Measurements from ENCODE around the gene KHDRBS1. TPM values are rescaled to one million over a fixed set of nuclear protein-coding genes. Genes with fewer than 3 reads are reported as not detected.

KHDRBS1 gene
- total and polyA plus RNA-seq, 2 experiments from 2014 or later: 191 to 251 TPM

- TF ChIP-seq REST (IDR thresholded peaks at IDR 0.05; ENCODE audit: unreplicated experiment): no peak
- no peak for TF ChIP-seq ZNF331 (CRISPR knock-in tag; IDR thresholded peaks at IDR 0.05; ENCODE audit: low read depth)
- no peak for TF ChIP-seq STAT1 (IDR thresholded peaks at IDR 0.05; ENCODE audit: unreplicated experiment)
- no peak for TF ChIP-seq JUNB (IDR thresholded peaks at IDR 0.05; ENCODE audit: unreplicated experiment)
- no peak for TF ChIP-seq POLR2AphosphoS5 (IDR thresholded peaks at IDR 0.05; ENCODE audit: low read depth)
- TF ChIP-seq NANOG (IDR thresholded peaks at IDR 0.05; ENCODE audit: borderline replicate concordance): no peak
- no peak for TF ChIP-seq EZH2 (IDR thresholded peaks at IDR 0.05; ENCODE audit: low read depth, unreplicated experiment)
- TF ChIP-seq CREB1 (CRISPR knock-in tag; IDR thresholded peaks at IDR 0.05; ENCODE audit: low read depth): no peak
- TF ChIP-seq CTCF (conservative IDR thresholded peaks at IDR 0.05; ENCODE audit: low read depth in 2 of 2): no peak
These were observed 6.1 kb upstream of the KHDRBS1 start (continued) for GRCh38 chr1:32007591-32007940.

GRCh38 chr1:32010246-32010645 lies 3.4 kb upstream of the KHDRBS1 start:
- H3K4me1 Mint-ChIP-seq: peaks cover 22% of the 10 kb centered on the region
- H3K9me2 ChIP-seq (ENCODE audit: insufficient read depth): no peaks in the 10 kb centered on the region
- H3K4me2 ChIP-seq: no peak overlapping the region
- no peaks in the 10 kb centered on the region for H3K9me3 Mint-ChIP-seq
- H3K27ac ChIP-seq (ENCODE audit: low read depth): no peak overlapping the region
- peaks cover 9% of the 10 kb centered on the region; the same call in 2 of the 3 replicates for H3K36me3 Mint-ChIP-seq (ENCODE audit: low read depth)
- DNase-seq (ENCODE audit: low spot score): no peak
- H3K4me3 ChIP-seq: no peak overlapping the region
- no peaks in the 10 kb centered on the region for H3K27me3 ChIP-seq (ENCODE audit: insufficient read depth)
- peaks cover 28% of the 10 kb centered on the region for H3K4me1 ChIP-seq (ENCODE audit: insufficient read depth)
- no peak for ATAC-seq
- H3K27me3 Mint-ChIP-seq (ENCODE audit: insufficient read depth, low read depth, poor library complexity): peaks cover 15% of the 10 kb centered on the region
- peaks cover 13% of the 10 kb centered on the region for H3K79me2 ChIP-seq (replicated peaks; ENCODE audit: insufficient read depth)
- no peak overlapping the region for H2AFZ ChIP-seq
- H4K20me1 ChIP-seq (replicated peaks; ENCODE audit: insufficient read depth): peaks cover 11% of the 10 kb centered on the region
- no peak overlapping the region for H3K4me3 Mint-ChIP-seq
- H3F3A ChIP-seq (replicated peaks; ENCODE audit: low read depth): 0 out of 2 replicates have a peak, but pooled peaks cover 10% of the 10 kb centered on the region
- H3K27ac Mint-ChIP-seq: no peak overlapping the region
- H3K36me3 ChIP-seq (ENCODE audit: insufficient read depth): no peaks in the 10 kb centered on the region; the same call in 1 of the 2 replicates
- TF ChIP-seq CREB1 (CRISPR knock-in tag; IDR thresholded peaks at IDR 0.05; ENCODE audit: low read depth) (no peak), EZH2 (IDR thresholded peaks at IDR 0.05; ENCODE audit: low read depth, unreplicated experiment) (no peak), STAT1 (IDR thresholded peaks at IDR 0.05; ENCODE audit: unreplicated experiment) (no peak), CTCF (conservative IDR thresholded peaks at IDR 0.05; ENCODE audit: low read depth in 2 of 2) (no peak), REST (IDR thresholded peaks at IDR 0.05; ENCODE audit: unreplicated experiment) (no peak), ZNF331 (CRISPR knock-in tag; IDR thresholded peaks at IDR 0.05; ENCODE audit: low read depth) (no peak), ZNF114 (CRISPR knock-in tag; IDR thresholded peaks at IDR 0.05) (no peak), ETS1 (IDR thresholded peaks at IDR 0.05) (no peak), EZH2phosphoT487 (IDR thresholded peaks at IDR 0.05; ENCODE audit: unreplicated experiment) (no peak), POLR2AphosphoS5 (IDR thresholded peaks at IDR 0.05; ENCODE audit: low read depth) (no peak), NANOG (IDR thresholded peaks at IDR 0.05; ENCODE audit: borderline replicate concordance) (no peak), JUNB (IDR thresholded peaks at IDR 0.05; ENCODE audit: unreplicated experiment) (no peak)

Measured in GM23338 (cell line).